ENCODE measurements around the gene SPSB1. TPM values are rescaled to one million over a fixed set of nuclear protein-coding genes. Genes with fewer than 3 reads are reported as not detected.

The SPSB1 gene
- total and polyA plus RNA-seq, 10 of the 15 experiments (the other 5 are each of a cell fraction or from before 2014, with no cell fraction given) = 0.02 to 2.0 (median 0.90) TPM; not detected in 1

- peak; percentile 69 for DNase-seq (ENCODE audit: low read depth, low spot score)
- TF ChIP-seq MEF2B (IDR thresholded peaks at IDR 0.05; ENCODE audit: partially characterized antibody, poor library complexity, severe bottlenecking) (peak; percentile 66), EP300 (IDR thresholded peaks at IDR 0.05; ENCODE audit: borderline replicate concordance in 1 of 2, control insufficient read depth in 1 of 2, low read depth in 2 of 2, low read length in 2 of 2) (peak; percentile 13 to 29; a peak in 1 of 4 replicates), ZNF274 (IDR thresholded peaks at IDR 0.05; ENCODE audit: insufficient read depth, insufficient read length) (no peak), CREM (IDR thresholded peaks at IDR 0.05; ENCODE audit: low read depth) (no peak), IKZF2 (IDR thresholded peaks at IDR 0.05) (peak; percentile 53 to 61; a peak in 2 of 4 replicates), YBX1 (IDR thresholded peaks at IDR 0.05) (no peak), IRF5 (IDR thresholded peaks at IDR 0.05; ENCODE audit: borderline replicate concordance) (peak; percentile 86), REST (IDR thresholded peaks at IDR 0.05; ENCODE audit: low read depth, low read length) (no peak), STAT3 (IDR thresholded peaks at IDR 0.05; ENCODE audit: low read depth, low read length) (no peak), NR2C1 (IDR thresholded peaks at IDR 0.05) (no peak), PKNOX1 (IDR thresholded peaks at IDR 0.05) (no peak), DPF2 (IDR thresholded peaks at IDR 0.05) (0 out of 2 replicates have a peak, but pooled peaks have one; percentile 42), BHLHE40 (IDR thresholded peaks at IDR 0.05; ENCODE audit: borderline replicate concordance in 1 of 2, low read depth in 2 of 2, low read length in 1 of 2) (peak; percentile 61 to 80; a peak in 3 of 4 replicates), POU2F2 (IDR thresholded peaks at IDR 0.05; ENCODE audit: borderline replicate concordance, low read depth, low read length) (no peak), CEBPB (IDR thresholded peaks at IDR 0.05; ENCODE audit: borderline replicate concordance in 1 of 2, low read depth in 2 of 2, low read length in 2 of 2) (no peak)
- TF ChIP-seq, protein P1, sequence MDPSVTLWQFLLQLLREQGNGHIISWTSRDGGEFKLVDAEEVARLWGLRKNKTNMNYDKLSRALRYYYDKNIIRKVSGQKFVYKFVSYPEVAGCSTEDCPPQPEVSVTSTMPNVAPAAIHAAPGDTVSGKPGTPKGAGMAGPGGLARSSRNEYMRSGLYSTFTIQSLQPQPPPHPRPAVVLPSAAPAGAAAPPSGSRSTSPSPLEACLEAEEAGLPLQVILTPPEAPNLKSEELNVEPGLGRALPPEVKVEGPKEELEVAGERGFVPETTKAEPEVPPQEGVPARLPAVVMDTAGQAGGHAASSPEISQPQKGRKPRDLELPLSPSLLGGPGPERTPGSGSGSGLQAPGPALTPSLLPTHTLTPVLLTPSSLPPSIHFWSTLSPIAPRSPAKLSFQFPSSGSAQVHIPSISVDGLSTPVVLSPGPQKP (IDR thresholded peaks at IDR 0.05; ENCODE audit: low read depth, low read length) = no peak
Measured at GRCh38 chr1:9410737-9411297, 118.1 kb downstream of the SPSB1 start.

More at GRCh38 chr1:9410737-9411297, 118.1 kb downstream of the SPSB1 start:
- Histone ChIP-seq H3K4me2 (ENCODE audit: control insufficient read depth, insufficient read depth) (no peak overlapping the region), H2AFZ (ENCODE audit: control insufficient read depth, low read depth, low read length) (no peak overlapping the region), H3K9me3 (replicated peaks; ENCODE audit: control insufficient read depth, insufficient read depth, low read length) (no peaks in the 10 kb centered on the region; the same call in 2 of the 3 replicates), H3K9ac (ENCODE audit: control insufficient read depth, insufficient read depth, low read length) (no peak overlapping the region), H4K20me1 (ENCODE audit: control insufficient read depth, insufficient read depth) (no peaks in the 10 kb centered on the region), H3K79me2 (ENCODE audit: control insufficient read depth, insufficient read depth, low read length) (no peaks in the 10 kb centered on the region), H3K27ac (ENCODE audit: control insufficient read depth, insufficient read depth) (no peak overlapping the region), H3K4me1 (ENCODE audit: control insufficient read depth, insufficient read depth, low read length) (peaks cover 42% of the 10 kb centered on the region), H3K27me3 (replicated peaks in 1 of 2; ENCODE audit: control insufficient read depth in 2 of 2, insufficient read depth in 2 of 2, low read length in 1 of 2) (no peaks in the 10 kb centered on the region), H3K4me3 (no peak overlapping the region), H3K36me3 (ENCODE audit: control insufficient read depth in 2 of 2, insufficient read depth in 2 of 2, low read length in 1 of 2) (no peaks in the 10 kb centered on the region)
- 2% methylated on average over 7 of the region's 7 CpGs for WGBS (ENCODE audit: insufficient coverage, insufficient replicate concordance, low lambda C conversion rate, missing lambda C conversion rate)
- no TSS peak for BruUV-seq (replicated peaks)
- SMC1A ChIA-PET (ENCODE audit: uncharacterized antibody, unreplicated experiment) = interaction anchor here (0.8 to 2.8 kb wide), 7 partner anchors 9 to 89 kb away, joined by 3 to 9 read pairs (median 4); no protein-coding TSS in a partner anchor
- CTCF ChIA-PET = interaction anchor here (0.8 to 1.3 kb wide), 3 partner anchors 11 to 275 kb away, joined by 3 read pairs; no protein-coding TSS in a partner anchor
- in situ Hi-C loops (cut with MboI) = no loop called here
- intact Hi-C loops (cut with micrococcal nuclease; ENCODE audit: unreplicated experiment) = loop anchor here (5.0 kb wide), 1 partner anchor 334 kb away; no protein-coding TSS in a partner anchor
- FAIRE-seq (peak; percentile 98), ATAC-seq (peak; percentile 8)
- POLR2A ChIA-PET = no interaction called here
- RAD21 ChIA-PET (ENCODE audit: unreplicated experiment) = interaction anchor here (1.2 to 1.6 kb wide), 2 partner anchors 12 to 15 kb away, joined by 3 to 9 read pairs; no protein-coding TSS in a partner anchor

All from GM12878 (cell line).